ENCODE results near the gene TRMU.

The TRMU gene

GRCh38 chr22:46335201-46336118 lies at the start of gene TRMU:
TRMU (plus strand) TSS chr22:46335714; CDS start chr22:46335765, 51 bp downstream.
- DNase-seq = peak; percentile 74

GRCh38 chr22:46286006-46286405 lies 49.5 kb upstream of the TRMU start:
- DNase-seq = no peak

- no peak for DNase-seq
Measured at GRCh38 chr22:46286941-46287872, 48.3 kb upstream of the TRMU start.

GRCh38 chr22:46287873-46288751 lies 47.4 kb upstream of the TRMU start:
- no peak for DNase-seq

GRCh38 chr22:46288846-46289243 lies 46.7 kb upstream of the TRMU start:
- DNase-seq = no peak

- no peak for DNase-seq
Measured at GRCh38 chr22:46289244-46289891, 46.1 kb upstream of the TRMU start.

- no peak for DNase-seq
Measured at GRCh38 chr22:46290121-46290842, 45.2 kb upstream of the TRMU start.

- DNase-seq = no peak
Measured at GRCh38 chr22:46290843-46291785, 44.4 kb upstream of the TRMU start.

- DNase-seq = no peak
Measured at GRCh38 chr22:46292173-46292572, 43.3 kb upstream of the TRMU start.

GRCh38 chr22:46292732-46293131 lies 42.8 kb upstream of the TRMU start:
- no peak for DNase-seq

GRCh38 chr22:46293577-46294260 lies 41.8 kb upstream of the TRMU start:
- DNase-seq = peak; percentile 19

- no peak for DNase-seq
Measured at GRCh38 chr22:46294784-46295183, 40.7 kb upstream of the TRMU start.

GRCh38 chr22:46295277-46295971 lies 40.1 kb upstream of the TRMU start:
- DNase-seq = no peak

- DNase-seq = peak; percentile 98
Measured at GRCh38 chr22:46296257-46297150, 39.0 kb upstream of the TRMU start, which contains the start of gene GTSE1. GTSE1 (plus strand) TSS chr22:46296870; CDS start chr22:46297401, 531 bp downstream.

GRCh38 chr22:46297151-46297812 lies 38.2 kb upstream of the TRMU start:
- DNase-seq = peak; percentile 19

- no peak for DNase-seq
Measured at GRCh38 chr22:46299101-46299500, 36.4 kb upstream of the TRMU start.

GRCh38 chr22:46300491-46300890 lies 35.0 kb upstream of the TRMU start:
- DNase-seq = no peak

All from stimulated activated CD4-positive, alpha-beta T cell treated with anti-CD3 and anti-CD28 coated beads, Interleukin-1b, Interleukin-23, amount 100 ng/mL, for 48 hours (primary cell).